ENCODE results near the gene CEP170B.

The CEP170B gene

DNA sequence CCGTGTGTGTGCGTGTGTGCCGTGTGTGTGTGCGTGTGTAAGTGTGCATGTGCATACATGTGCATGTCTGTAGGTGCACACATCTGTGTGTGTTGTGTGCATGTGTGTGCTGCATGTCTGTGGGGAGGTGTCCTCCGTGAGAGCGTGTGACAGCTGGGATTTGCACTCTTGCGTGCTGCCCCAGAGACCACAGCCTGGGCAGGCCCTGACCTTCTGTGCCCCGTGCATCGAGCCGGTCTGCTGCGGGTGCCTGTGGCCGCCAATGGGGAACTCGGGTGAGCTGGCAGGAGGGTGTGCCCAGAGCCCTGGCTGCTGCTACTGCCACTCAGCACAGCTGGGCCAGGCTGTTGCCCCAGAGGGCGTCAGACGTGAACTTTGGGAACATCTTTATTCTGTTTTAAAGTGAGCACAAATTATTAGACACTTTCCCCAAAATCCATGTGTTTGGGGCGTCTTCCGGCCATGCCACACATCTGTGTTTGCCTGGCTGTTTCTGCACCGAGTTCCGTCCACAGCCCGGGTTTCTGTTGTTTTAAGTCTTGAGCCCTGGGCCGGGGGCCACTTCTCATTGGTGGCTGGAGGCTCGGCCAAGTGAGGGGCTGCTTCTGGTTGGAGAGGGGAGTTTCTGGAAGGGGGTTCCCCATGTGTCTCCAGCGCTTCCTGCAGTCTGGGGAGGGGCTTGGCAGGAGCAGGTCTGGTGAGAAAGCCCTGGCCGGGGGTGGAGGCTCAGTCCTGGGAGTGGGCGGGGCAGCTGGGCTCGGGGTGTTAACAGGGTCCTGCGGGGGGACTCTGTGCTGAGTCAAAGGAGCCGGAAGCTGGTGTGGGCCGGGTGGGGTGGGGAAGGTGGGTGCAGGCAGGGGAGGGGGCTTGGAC is 7.6 kb downstream of the CEP170B start:
- H3K4me3 ChIP-seq (ENCODE audit: low read depth, low read length) = no peak overlapping the region
- no peak for DNase-seq (ENCODE audit: low read depth)
- TF ChIP-seq, protein P1, sequence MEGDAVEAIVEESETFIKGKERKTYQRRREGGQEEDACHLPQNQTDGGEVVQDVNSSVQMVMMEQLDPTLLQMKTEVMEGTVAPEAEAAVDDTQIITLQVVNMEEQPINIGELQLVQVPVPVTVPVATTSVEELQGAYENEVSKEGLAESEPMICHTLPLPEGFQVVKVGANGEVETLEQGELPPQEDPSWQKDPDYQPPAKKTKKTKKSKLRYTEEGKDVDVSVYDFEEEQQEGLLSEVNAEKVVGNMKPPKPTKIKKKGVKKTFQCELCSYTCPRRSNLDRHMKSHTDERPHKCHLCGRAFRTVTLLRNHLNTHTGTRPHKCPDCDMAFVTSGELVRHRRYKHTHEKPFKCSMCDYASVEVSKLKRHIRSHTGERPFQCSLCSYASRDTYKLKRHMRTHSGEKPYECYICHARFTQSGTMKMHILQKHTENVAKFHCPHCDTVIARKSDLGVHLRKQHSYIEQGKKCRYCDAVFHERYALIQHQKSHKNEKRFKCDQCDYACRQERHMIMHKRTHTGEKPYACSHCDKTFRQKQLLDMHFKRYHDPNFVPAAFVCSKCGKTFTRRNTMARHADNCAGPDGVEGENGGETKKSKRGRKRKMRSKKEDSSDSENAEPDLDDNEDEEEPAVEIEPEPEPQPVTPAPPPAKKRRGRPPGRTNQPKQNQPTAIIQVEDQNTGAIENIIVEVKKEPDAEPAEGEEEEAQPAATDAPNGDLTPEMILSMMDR (IDR thresholded peaks at IDR 0.05; ENCODE audit: control insufficient read depth, extremely low read depth, insufficient read depth) = no peak

DNA sequence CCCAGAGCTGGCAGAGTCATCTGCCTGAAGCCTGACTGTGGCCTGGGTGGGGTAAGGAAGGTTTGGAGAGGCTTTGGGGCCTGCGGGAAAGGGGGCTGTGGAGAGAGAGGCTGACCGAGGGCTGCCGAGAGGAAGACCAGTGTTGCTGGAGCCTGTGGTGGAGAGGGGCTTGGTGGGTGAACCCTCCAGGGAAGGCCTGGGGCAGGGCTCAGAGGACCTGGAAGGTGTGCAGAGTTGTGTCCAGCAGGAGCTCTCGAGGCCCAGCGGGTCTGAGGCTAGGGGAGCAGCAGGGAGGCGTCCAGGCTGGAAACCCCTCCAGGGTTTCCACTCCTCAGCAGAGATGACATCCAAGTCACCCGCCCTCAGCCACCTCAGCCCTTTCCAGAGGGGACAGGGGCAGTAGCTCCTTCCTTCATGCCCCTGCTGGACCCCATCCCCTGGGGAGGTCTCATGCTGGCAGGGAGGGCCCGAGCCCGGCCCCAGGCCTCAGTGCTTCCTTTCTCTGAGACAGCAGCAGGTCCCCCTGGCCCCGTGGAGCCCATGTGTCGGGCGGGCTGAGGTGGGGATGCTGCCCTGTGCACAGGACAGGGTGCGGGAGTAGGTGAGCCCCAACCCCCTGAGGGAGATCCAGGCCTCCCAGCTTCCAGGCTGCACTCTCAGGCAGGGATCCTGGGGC is 8.4 kb downstream of the CEP170B start:
- no peak for DNase-seq (ENCODE audit: low read depth)
- TF ChIP-seq, protein P1 (IDR thresholded peaks at IDR 0.05; ENCODE audit: control insufficient read depth, extremely low read depth, insufficient read depth) = no peak

DNA sequence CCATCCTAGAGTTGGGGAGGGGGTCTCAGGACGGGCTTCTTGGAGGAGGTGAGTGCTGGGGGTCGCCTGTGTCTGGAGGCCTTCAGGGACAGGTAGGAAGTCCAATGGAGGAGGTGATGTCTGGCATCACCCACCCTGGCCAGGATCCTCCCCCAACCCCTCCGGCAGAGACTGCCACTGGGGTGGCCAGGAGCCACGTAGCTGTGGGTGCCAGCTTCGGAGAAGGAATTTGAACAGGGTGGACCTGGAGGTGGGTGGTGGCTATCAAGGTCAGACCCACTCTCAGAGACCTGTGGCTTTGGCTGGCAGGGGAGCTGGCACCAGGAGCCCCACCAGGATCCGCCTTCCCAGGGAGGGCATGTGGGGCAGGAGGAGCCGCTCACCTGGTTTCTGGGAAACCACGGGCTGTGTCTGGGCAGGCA is 9.1 kb downstream of the CEP170B start:
- DNase-seq (ENCODE audit: low read depth) = no peak
- H3K4me3 ChIP-seq (ENCODE audit: low read depth, low read length) = no peak overlapping the region
- TF ChIP-seq, protein P1 (IDR thresholded peaks at IDR 0.05; ENCODE audit: control insufficient read depth, extremely low read depth, insufficient read depth) = no peak

More for the DNA sequence above, 8.4 kb downstream of the CEP170B start:
- no peak overlapping the region for H3K4me3 ChIP-seq (ENCODE audit: low read depth, low read length)

DNA sequence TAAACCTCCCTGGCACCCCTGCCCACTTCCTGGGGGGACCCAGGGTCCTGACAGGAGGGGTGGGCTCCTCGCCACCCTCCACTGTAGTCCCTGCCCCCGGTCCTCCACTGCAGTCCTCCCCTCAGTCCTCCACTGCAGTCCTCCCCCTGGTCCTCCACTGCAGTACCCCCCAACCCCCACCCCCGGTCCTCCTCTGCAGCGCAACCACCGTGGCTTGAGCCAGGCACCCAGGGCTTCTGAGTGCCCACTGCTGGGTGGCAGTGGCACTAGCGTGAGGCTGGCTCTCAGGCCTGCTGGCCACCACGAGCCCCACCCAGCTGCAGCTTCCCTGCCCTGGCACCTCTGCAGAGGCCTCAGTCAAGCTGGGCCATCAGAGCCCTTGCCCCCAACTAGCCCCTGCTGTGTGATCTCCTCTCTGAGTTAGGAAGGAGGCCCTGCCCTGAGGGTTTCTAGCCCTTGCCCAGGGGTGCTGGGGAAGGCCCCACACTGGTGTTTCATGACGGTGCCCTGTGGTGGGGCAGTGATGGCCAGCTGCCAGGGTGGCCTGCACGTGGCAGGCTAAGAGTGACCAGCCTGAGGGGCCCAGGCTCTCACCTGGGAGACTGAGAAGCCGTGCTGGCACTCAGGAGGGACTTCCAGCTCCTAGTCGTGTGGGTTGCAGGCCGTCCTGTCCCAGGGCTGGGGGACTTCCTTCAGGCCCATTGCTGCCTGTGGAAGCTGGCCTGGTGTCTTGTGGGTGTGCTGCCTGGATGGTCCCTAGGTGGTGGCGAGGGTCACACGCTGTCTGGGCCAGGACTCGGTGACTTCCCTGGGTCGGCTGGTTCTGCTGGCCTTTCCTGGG is 9.7 kb downstream of the CEP170B start:
- TF ChIP-seq, protein P1 (IDR thresholded peaks at IDR 0.05; ENCODE audit: control insufficient read depth, extremely low read depth, insufficient read depth) = no peak
- no peak for DNase-seq (ENCODE audit: low read depth)
- H3K4me3 ChIP-seq (ENCODE audit: low read depth, low read length) = no peak overlapping the region

DNA sequence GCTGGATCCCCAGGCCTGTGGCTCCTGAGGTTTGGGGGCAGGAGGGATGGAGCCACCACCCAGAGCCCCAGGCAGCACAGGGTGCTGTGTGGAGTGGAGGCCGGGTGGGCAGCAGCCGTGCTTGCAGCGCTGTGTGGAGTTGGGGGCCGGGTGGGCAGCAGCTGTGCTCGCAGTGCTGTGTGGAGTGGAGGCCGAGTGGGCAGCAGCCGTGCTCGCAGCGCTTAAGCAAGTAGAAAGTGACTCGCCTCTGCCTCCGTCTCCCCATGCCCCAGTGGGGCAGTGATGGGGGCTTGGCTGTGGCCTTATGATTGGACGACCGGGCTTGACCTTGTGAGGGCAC is 10.3 kb downstream of the CEP170B start:
- no peak overlapping the region for H3K4me3 ChIP-seq (ENCODE audit: low read depth, low read length)
- no peak for DNase-seq (ENCODE audit: low read depth)
- TF ChIP-seq, protein P1 (IDR thresholded peaks at IDR 0.05; ENCODE audit: control insufficient read depth, extremely low read depth, insufficient read depth) = no peak

DNA sequence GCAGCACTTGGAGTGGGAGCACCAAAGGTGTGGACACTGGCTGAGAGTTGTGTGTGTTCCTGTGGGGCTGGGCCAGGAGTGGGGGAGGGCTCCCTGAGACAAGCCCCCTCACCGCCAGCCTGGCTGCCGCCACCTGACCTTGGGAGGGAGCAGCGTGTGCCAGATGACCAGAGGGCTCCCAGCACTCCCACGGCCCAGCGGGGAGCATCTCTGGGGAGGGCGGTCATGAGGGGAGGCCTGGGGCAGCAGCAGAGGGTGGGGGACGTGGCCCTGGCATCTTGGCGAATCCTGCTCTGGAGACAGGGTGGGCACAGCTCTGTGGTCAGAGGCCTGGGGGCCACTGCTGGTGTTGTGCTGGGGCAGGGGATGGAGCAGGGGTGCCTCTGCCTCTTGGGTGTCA is 10.7 kb downstream of the CEP170B start:
- H3K4me3 ChIP-seq (ENCODE audit: low read depth, low read length) = no peak overlapping the region
- DNase-seq (ENCODE audit: low read depth) = no peak
- TF ChIP-seq, protein P1 (IDR thresholded peaks at IDR 0.05; ENCODE audit: control insufficient read depth, extremely low read depth, insufficient read depth) = no peak

All from LNCaP clone FGC (cell line).